Cortex of kidney (tissue), 1 donor: ENCODE data around the gene CCDC192.
"Not testable (repeated sequence)": the region's sequence is repeated elsewhere in the genome, so short reads cannot be mapped to it uniquely, and the experiment has no call there.

Experiments used
- DNase-seq: peaks from one replicate; lab custom pipeline; 2025; lab: John Stamatoyannopoulos, UW

The CCDC192 gene

DNA sequence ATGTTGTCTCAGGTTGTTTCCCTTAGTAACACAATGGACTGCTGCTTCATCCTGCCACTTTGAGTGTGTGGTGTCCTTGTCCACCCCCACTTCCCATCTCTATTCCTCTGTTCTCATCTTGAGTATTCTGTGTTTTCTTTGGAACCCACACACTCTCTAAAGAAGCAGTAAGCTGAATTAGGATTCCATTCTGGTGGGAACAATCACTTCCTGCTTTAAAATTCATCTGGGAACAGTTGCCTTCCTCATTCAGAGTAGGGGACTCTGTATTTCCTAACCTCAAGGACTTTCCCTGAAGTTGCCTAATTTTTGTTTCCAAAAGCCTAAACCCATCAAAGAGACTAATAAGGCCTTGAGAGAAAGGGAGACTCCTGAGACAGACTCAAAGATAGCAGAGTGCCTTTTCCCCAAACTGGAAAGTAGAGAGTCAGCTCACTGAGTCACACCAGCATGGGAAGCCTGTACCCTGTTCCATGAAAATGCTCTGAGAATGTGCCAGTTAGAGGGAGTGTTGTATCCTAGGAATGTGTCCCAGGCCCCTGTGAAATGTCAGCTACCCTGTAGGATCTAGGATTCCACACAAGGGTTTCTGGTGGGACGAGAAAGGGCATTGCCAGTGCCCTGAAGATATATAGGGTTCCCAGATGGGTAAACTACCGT, 63.6 kb downstream of the CCDC192 start:
- no peak for DNase-seq

GRCh38 chr5:127769386-127769785, 66.2 kb downstream of the CCDC192 start:
- no peak for DNase-seq

DNA sequence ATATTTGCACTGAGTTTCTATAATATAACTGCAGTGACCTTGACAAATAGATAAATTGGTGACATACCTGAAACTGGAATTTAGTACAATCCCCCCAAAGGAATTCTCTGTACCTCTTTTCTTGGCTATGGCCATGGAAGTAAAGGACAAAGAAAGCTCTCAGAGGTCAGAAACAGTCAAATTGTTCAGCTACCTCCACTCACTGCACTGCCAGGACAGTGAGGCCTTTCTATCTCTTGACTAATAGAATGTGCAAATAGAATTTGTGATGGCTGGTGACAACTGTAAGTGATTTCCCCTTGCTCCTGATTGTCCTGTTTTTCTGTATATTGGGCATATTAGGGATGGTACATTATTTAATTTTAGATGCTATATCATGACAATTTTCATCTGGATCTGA, 67.1 kb downstream of the CCDC192 start:
- DNase-seq: no peak

GRCh38 chr5:127772531-127772930, 69.3 kb downstream of the CCDC192 start:
- no peak for DNase-seq

DNA sequence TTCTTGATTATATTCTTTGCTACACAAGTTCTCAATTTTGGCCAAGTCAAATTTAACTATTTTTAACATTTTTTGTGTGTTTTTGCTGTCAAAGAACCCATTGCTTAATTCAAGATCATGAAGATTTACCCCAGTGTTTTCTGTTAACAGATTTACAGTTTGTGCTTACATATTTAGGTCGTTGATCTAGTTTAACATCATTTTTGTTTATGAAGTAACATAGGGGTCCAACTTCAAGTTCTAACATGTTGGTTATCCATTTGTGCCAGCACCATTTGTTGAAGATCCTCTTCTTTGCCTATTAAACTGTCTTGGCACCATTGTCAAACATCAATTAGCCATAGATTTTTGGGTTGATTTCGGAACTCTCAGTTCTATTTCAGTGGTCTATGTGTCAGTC, 71.0 kb downstream of the CCDC192 start:
- no peak for DNase-seq

DNA sequence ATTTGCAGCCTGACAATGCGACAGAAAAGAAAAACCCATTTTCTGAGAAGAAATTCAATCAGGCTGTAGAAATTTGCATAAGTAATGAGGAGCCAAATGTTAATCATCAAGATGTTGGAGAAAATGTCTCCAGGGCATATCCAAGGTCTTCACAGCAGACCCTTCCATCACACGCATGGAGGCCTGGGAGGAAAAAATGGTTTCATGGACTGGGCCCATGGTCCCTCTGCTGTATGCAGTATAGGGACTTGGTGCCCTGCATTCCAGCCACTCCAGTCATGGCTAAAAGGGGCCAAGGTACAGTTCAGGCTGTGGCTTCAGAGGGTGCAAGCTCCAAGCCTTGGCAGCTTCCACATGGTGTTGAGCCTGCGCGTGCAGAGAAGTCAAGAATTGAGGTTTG, 73.3 kb downstream of the CCDC192 start:
- no peak for DNase-seq

DNA sequence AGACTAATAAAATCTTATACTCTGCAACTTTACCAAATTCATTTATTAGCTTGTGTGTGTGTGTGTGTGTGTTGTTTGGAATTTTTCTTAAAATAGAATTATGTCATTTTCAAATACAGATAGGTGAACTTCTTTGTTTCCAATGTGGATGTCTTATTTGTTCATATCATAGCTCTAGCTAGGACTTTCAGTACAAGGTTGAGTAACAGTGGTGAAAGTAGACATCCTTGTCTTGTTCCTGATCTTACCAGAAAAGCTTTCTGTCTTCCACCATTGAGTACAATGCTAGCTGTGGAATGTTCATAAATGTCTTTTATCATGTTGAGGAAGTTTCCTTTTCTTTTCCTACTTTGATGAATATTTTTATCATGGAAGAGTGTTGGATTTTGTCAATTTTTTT, 74.8 kb downstream of the CCDC192 start:
- DNase-seq: no peak

GRCh38 chr5:127782450-127782849, 79.3 kb downstream of the CCDC192 start:
- DNase-seq: not testable (repeated sequence)

DNA sequence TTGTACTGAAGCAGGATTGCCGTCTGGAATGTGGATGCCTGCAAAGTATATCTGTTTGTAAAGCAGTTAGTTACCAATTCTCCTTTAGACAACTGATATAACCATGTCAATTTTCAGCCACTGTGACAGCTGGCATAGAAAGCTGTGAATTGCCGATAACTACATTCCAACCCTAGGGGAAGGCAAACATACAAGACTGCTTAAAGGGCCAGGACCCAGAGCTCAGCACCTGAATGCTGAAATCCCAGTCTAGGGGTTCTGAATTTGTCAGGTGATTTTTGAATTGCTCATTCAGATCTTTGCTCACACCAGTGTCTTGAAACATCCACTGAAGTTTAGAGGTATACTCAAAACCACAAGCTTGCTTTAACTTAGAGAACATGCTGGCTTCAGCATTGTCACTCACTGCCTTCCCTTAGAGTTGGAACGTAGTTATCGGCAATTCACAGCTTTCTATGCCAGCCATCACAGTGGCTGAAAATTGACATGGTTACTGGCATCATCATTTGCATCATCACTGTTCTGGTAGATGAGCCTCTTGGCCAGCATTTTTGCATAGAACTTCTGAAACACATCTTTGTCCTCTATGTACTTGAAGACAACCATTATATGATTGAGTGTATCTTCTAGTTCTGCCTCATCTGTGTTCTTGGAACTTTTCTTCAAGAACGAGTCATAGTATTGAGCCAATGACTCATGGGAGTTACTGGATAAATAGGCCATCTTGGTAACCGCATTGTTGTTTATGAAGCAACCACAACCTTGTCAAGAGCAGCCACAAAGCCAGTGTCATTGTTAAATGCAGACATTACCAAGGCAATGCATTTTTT, 82.1 kb downstream of the CCDC192 start:
- DNase-seq: no peak

DNA sequence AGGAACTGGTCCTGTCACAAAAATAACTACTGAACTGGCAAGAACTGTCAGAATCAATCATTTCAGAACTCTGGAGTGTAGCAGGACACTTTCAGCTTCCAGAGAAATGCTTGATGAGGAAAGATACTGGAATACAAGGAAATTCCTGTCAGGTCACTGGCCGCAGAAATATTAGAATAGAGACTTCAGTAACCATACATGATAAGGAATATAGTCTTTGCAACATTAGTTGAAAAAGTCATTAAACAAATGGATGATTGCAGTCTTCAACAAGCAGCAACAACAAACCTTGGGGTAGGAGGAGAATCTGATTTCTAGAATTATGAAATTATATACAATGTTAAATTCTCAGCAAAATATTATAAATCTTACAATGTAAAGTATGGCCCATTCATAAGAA, 88.2 kb downstream of the CCDC192 start:
- no peak for DNase-seq

DNA sequence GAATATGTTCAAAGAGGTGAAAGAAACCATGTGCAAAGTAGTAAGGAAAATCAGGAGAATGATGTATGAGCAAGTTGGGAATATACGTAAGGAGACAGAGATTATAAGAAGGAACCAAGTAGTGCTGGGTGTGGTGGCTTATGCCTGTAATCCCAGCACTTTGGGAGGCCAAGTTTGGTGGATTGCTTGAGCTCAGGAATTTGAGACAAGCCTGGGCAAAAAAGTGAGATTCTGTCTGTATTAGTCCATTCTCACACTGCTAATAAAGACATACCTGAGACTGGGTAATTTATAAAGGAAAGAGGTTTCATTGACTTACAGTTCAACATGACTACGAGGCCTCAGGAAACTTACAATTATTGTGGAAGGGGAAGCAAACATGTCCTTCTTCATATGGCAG, 88.7 kb downstream of the CCDC192 start:
- not testable (repeated sequence) for DNase-seq

DNA sequence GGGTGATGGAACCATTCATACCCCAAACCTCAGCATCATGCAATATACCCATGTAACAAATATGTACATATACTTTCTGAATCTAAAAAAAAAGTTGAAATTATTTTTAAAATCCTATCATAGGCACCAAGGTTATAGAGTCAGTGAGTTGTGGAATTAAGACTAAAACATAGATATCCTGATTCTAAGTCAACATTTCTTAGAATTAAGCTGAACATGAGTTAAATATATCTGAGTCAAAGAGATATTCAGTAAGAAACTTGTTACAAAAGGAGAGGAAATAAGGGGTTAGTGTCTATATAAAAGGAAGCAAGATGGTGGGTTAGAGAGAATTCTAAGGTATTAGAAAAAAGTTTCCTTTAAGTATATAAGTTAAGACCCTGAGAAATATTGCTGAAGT, 89.9 kb downstream of the CCDC192 start:
- no peak for DNase-seq

GRCh38 chr5:127793879-127794278, 90.7 kb downstream of the CCDC192 start:
- no peak for DNase-seq

GRCh38 chr5:127796211-127796610, 93.0 kb downstream of the CCDC192 start:
- DNase-seq: no peak

DNA sequence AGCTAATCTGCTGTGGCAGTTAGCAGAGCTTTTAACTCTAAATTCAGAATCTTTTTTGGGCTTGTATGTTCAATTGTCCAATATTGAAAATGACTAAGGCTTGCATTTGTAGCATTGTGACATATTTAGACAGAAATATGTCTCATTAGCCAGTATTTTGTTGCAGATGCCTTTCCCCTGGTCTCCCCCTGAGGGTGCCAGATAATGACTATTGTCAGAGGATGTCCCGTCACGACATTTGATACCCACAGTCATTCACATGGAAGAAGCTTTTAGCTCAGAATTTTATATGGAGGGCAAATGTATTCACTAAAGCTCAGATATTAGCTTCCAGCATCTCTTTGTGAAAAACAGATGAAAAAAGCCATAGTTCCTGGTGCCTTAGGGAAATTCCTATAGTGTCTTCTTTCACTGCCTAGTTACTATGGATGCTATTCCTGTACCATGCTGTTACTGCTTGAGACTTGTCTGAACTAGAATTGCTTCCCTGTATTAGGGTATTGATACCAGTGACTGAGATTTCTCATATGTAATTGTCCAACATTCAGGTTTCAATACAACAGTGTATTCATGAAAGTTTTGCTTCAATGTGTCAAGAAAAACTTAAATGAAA, 96.2 kb downstream of the CCDC192 start:
- DNase-seq: no peak

GRCh38 chr5:127801751-127802476, 98.7 kb downstream of the CCDC192 start:
- DNase-seq: no peak

- DNase-seq: no peak
Measured at GRCh38 chr5:127802477-127802865, 99.3 kb downstream of the CCDC192 start.

DNA sequence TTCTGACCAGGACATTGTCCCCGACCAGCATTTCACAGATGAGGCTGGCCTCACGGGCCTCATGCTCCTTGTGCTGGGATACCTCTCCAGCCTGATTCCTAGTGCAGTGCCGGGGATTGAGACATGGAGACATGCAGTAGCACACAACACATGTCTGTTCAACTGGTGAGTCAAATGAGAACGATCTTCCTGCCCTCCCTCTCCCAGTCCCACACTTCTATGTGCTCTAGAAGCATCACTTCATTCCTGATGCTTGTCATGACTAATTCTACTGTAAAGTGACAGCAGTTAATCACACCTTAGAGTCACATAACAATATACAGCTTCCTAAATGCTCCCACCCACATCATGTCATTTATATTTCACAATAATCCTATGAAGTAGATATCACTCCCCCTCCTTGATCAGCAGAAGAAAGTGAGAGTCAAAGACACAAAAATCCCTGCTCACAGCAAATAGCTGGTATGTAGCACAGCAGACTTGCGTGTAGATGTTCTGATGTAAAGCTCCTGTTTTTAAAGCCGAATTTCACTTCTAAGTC, 101.8 kb downstream of the CCDC192 start:
- DNase-seq: no peak

DNA sequence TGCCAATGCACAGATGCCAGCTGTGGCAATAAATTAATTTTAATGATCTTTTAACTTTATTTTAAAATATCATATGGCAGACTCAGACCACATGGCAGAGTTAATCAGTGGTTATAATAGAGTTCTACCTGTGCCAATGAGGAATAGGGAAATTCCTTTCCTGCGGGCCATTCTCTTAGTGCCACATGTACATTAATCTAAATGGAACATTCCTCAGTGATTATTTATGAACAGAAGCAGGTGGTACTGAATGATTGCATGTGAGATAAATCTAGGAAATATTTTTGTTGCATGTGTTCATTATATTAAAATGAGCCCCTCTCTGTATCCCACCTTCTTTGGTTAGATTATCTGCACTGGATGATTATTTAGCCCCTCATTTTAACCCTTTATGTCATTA, 102.3 kb downstream of the CCDC192 start:
- DNase-seq: no peak

DNA sequence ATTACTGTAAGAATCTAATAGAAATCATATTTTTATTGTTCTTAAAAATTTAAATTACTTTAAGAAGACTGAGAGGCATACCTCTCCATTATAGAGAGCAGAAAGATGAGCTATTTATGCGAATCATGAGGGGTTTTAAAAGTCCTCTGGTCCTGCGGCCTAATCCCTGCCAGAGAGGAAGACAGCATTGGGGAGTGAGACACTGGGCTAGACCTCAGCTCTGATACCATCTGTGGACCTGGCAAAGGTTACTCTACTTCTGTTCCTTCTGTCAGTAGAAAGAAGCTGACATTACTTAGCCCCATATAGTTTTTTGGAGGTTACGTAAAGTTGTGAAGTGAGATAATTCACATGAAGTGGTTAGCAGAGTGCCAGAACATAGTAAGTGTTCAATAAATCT, 103.6 kb downstream of the CCDC192 start:
- DNase-seq: no peak

DNA sequence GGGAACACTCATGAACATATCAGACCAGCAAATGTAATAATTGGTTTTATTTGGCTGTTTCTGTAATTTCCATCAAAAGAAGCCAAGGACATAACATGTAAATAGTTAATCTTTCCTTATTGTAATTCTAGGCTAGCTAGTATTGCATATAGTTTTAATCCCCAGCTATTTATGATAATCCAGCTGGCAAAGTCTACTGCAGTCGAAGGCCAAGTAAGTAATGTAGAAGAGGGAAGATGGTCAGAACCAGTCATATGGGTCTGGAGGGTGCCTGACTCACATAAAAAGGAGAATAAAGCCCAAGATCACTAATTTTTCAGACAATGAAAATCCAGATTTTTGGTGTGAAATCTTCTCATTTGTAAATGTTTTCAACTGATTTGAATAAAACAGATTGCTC, 106.3 kb downstream of the CCDC192 start:
- DNase-seq: no peak

DNA sequence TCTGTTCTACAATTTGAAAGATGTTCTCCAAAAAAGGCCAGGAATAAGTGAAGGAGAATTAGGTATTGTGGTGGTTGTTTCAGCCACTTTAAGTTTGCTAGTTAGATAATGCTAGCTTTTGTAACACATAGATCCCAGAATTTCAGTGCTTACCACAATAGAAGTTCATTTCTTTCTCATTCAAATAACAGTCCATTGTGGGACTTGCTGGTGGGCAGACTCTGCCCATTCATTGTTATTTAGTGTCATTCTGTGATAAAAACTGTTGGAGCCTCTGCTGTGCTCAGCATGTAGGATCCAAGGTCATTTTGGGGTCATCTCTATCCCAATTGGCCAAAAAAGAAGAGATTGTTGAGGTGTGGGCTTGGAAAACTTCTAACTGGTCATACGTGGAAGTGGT, 106.8 kb downstream of the CCDC192 start:
- no peak for DNase-seq
